Sigmoid colon (tissue), 4 donors: ENCODE results near the gene NDP.

Experiments used
- POLR2AphosphoS5 ChIP-seq, 4 donors: sonication (generic); formaldehyde crosslinking; IDR thresholded peaks; one replicate each; pipeline ENCODE4 v1.6.1; 2017; ENCODE audit warnings: antibody characterized with exemption in 4 of 4
- TF ChIP-seq, protein P1 (sequence below), 4 experiments: fragments of 450-650 bp in 3 of 4; fragments of 200-600 bp in 1 of 4; IDR thresholded peaks; one replicate each; pipeline ENCODE4 v1.5.1; 2016 to 2019; ENCODE audit warnings: antibody characterized with exemption in 4 of 4, mild to moderate bottlenecking in 3 of 4, moderate library complexity in 2 of 4

DNA sequence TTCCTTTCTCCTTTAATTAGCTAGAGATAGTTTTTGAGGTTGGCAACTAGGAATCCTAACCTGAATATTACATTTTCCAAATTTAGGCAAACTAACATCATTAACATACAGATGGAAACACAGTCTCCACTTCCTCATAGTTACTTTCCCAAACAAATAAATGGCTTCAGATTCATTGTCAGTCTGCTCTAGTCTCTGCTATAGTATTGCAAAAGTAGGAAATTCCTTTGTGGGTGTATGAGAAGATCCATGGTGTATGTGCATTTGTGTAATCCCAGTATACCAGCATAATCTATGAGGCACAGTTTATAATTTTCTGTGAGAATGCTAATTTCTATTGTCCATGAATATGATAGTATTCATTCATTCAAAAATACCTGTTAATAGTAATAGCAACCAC lies 3.0 kb upstream of the NDP start:
- TF ChIP-seq POLR2AphosphoS5 (IDR thresholded peaks at IDR 0.05): no peak
- TF ChIP-seq, protein P1, sequence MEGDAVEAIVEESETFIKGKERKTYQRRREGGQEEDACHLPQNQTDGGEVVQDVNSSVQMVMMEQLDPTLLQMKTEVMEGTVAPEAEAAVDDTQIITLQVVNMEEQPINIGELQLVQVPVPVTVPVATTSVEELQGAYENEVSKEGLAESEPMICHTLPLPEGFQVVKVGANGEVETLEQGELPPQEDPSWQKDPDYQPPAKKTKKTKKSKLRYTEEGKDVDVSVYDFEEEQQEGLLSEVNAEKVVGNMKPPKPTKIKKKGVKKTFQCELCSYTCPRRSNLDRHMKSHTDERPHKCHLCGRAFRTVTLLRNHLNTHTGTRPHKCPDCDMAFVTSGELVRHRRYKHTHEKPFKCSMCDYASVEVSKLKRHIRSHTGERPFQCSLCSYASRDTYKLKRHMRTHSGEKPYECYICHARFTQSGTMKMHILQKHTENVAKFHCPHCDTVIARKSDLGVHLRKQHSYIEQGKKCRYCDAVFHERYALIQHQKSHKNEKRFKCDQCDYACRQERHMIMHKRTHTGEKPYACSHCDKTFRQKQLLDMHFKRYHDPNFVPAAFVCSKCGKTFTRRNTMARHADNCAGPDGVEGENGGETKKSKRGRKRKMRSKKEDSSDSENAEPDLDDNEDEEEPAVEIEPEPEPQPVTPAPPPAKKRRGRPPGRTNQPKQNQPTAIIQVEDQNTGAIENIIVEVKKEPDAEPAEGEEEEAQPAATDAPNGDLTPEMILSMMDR (IDR thresholded peaks at IDR 0.05): no peak
